ENCODE data around the gene CASP4.

DNA sequence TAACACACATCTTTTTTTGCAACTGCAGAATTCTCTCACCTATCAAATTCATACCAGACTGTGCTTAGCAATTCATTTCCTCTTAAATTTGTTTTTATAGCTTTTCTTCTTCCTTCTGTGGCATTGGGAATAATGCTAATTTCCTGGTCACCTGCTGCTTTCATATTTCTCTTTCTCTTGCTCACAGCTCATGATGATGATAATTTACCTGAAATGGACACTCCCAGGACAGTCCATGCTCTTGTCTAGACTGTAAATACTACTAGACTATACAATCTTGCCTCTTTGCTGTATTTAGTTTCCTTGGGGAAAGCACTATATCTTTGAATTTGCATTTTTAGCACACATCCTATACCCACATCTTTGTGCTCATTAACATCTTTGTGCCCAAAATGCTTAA lies 39.1 kb upstream of the CASP4 start:
- TF ChIP-seq, protein P1, sequence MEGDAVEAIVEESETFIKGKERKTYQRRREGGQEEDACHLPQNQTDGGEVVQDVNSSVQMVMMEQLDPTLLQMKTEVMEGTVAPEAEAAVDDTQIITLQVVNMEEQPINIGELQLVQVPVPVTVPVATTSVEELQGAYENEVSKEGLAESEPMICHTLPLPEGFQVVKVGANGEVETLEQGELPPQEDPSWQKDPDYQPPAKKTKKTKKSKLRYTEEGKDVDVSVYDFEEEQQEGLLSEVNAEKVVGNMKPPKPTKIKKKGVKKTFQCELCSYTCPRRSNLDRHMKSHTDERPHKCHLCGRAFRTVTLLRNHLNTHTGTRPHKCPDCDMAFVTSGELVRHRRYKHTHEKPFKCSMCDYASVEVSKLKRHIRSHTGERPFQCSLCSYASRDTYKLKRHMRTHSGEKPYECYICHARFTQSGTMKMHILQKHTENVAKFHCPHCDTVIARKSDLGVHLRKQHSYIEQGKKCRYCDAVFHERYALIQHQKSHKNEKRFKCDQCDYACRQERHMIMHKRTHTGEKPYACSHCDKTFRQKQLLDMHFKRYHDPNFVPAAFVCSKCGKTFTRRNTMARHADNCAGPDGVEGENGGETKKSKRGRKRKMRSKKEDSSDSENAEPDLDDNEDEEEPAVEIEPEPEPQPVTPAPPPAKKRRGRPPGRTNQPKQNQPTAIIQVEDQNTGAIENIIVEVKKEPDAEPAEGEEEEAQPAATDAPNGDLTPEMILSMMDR (IDR thresholded peaks at IDR 0.05 in 2 of 3, conservative IDR thresholded peaks at IDR 0.05 in 1 of 3; ENCODE audit: borderline replicate concordance in 1 of 3, insufficient read depth in 1 of 3, low read depth in 2 of 3, low read length in 2 of 3), result no peak
- TF ChIP-seq, protein P2, sequence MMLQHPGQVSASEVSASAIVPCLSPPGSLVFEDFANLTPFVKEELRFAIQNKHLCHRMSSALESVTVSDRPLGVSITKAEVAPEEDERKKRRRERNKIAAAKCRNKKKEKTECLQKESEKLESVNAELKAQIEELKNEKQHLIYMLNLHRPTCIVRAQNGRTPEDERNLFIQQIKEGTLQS (IDR thresholded peaks at IDR 0.05), result no peak
- TF ChIP-seq SIN3A (IDR thresholded peaks at IDR 0.05; ENCODE audit: low read depth) (no peak), POLR2A (IDR thresholded peaks at IDR 0.05; ENCODE audit: borderline replicate concordance, extremely low read depth, insufficient read depth, insufficient read length) (no peak), EZH2 (IDR thresholded peaks at IDR 0.05) (no peak), ZFX (IDR thresholded peaks at IDR 0.05) (no peak), EZH2phosphoT487 (IDR thresholded peaks at IDR 0.05; ENCODE audit: borderline replicate concordance) (no peak), RAD21 (IDR thresholded peaks at IDR 0.05; ENCODE audit: low read depth) (no peak), ZNF274 (IDR thresholded peaks at IDR 0.05; ENCODE audit: low read depth, low read length) (no peak)
- TF ChIP-seq, protein P3, sequence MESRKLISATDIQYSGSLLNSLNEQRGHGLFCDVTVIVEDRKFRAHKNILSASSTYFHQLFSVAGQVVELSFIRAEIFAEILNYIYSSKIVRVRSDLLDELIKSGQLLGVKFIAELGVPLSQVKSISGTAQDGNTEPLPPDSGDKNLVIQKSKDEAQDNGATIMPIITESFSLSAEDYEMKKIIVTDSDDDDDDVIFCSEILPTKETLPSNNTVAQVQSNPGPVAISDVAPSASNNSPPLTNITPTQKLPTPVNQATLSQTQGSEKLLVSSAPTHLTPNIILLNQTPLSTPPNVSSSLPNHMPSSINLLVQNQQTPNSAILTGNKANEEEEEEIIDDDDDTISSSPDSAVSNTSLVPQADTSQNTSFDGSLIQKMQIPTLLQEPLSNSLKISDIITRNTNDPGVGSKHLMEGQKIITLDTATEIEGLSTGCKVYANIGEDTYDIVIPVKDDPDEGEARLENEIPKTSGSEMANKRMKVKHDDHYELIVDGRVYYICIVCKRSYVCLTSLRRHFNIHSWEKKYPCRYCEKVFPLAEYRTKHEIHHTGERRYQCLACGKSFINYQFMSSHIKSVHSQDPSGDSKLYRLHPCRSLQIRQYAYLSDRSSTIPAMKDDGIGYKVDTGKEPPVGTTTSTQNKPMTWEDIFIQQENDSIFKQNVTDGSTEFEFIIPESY (IDR thresholded peaks at IDR 0.05; ENCODE audit: extremely low read depth, insufficient replicate concordance, low read length), result no peak
- TF ChIP-seq, protein P4, sequence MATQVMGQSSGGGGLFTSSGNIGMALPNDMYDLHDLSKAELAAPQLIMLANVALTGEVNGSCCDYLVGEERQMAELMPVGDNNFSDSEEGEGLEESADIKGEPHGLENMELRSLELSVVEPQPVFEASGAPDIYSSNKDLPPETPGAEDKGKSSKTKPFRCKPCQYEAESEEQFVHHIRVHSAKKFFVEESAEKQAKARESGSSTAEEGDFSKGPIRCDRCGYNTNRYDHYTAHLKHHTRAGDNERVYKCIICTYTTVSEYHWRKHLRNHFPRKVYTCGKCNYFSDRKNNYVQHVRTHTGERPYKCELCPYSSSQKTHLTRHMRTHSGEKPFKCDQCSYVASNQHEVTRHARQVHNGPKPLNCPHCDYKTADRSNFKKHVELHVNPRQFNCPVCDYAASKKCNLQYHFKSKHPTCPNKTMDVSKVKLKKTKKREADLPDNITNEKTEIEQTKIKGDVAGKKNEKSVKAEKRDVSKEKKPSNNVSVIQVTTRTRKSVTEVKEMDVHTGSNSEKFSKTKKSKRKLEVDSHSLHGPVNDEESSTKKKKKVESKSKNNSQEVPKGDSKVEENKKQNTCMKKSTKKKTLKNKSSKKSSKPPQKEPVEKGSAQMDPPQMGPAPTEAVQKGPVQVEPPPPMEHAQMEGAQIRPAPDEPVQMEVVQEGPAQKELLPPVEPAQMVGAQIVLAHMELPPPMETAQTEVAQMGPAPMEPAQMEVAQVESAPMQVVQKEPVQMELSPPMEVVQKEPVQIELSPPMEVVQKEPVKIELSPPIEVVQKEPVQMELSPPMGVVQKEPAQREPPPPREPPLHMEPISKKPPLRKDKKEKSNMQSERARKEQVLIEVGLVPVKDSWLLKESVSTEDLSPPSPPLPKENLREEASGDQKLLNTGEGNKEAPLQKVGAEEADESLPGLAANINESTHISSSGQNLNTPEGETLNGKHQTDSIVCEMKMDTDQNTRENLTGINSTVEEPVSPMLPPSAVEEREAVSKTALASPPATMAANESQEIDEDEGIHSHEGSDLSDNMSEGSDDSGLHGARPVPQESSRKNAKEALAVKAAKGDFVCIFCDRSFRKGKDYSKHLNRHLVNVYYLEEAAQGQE (IDR thresholded peaks at IDR 0.05; ENCODE audit: low read depth), result no peak
